CD8-positive, alpha-beta memory T cell (primary cell): Measurements from ENCODE around the gene MRPS18B. TPM values are rescaled to one million over a fixed set of nuclear protein-coding genes. Genes with fewer than 3 reads are reported as not detected.

ENCODE experiments used
- CTCF ChIA-PET: fragments of 350-600 bp; sonication (Branson Sonifier 250); formaldehyde crosslinking; loops from one replicate; lab custom pipeline; 2021; ENCODE audit warnings: antibody characterized with exemption; lab: Charles Lee
- POLR2A ChIA-PET: fragments of 350-600 bp; sonication (Branson Sonifier 250); formaldehyde crosslinking; loops from one replicate; lab custom pipeline; 2021; ENCODE audit warnings: antibody characterized with exemption; lab: Charles Lee
- DNase-seq, 5 donors: peaks; one replicate each; pipeline versions ENCODE4 v3.0.0 to v3.0.0-alpha.2; 2020 to 2022; ENCODE audit warnings: mixed read lengths in 1 of 5
- H3K27ac ChIP-seq: one replicate; pipeline ENCODE4 v1.7.0; 2013; ENCODE audit warnings: low read depth, mild to moderate bottlenecking, low read length, moderate library complexity
- H3K27me3 ChIP-seq: 2 replicates; pipeline ENCODE4 v1.7.0; 2013; ENCODE audit warnings: low read length, mild to moderate bottlenecking; ENCODE audit not compliant: insufficient read depth, poor library complexity, severe bottlenecking
- H3K36me3 ChIP-seq: 2 replicates; pipeline ENCODE4 v1.7.0; 2013; ENCODE audit warnings: mild to moderate bottlenecking, low read length, moderate library complexity; ENCODE audit not compliant: insufficient read depth
- H3K4me1 ChIP-seq: 2 replicates; pipeline ENCODE4 v1.7.0; 2013; ENCODE audit warnings: mild to moderate bottlenecking, low read length, moderate library complexity; ENCODE audit not compliant: insufficient read depth
- H3K4me3 ChIP-seq: 2 replicates; pipeline ENCODE4 v1.7.0; 2013; ENCODE audit warnings: mild to moderate bottlenecking, low read length
- H3K9me3 ChIP-seq: 2 replicates; pipeline ENCODE4 v1.7.0; 2013; ENCODE audit warnings: mild to moderate bottlenecking, low read length
- H3K27ac Mint-ChIP-seq, 8 donors: one replicate each; pipeline ENCODE4 v1.8.0; 2020 to 2021; ENCODE audit warnings: mixed read lengths in 8 of 8, mild to moderate bottlenecking in 6 of 8, inconsistent platforms in 3 of 8, moderate library complexity in 3 of 8
- H3K27me3 Mint-ChIP-seq, 2 donors: one replicate each; pipeline ENCODE4 v1.8.0; 2020 to 2021; ENCODE audit warnings: mixed read lengths in 2 of 2, mild to moderate bottlenecking in 1 of 2, moderate library complexity in 1 of 2
- H3K36me3 Mint-ChIP-seq, 3 donors: one replicate each; pipeline ENCODE4 v1.8.0; 2020 to 2021; ENCODE audit warnings: mixed read lengths in 3 of 3, inconsistent platforms in 1 of 3, mild to moderate bottlenecking in 1 of 3
- H3K4me1 Mint-ChIP-seq, 3 donors: one replicate each; pipeline ENCODE4 v1.8.0; 2020 to 2021; ENCODE audit warnings: mixed read lengths in 3 of 3, inconsistent platforms in 1 of 3, mild to moderate bottlenecking in 1 of 3
- H3K4me3 Mint-ChIP-seq, 7 donors: one replicate each; pipeline ENCODE4 v1.8.0; 2020 to 2021; ENCODE audit warnings: mixed read lengths in 7 of 7, mild to moderate bottlenecking in 6 of 7, moderate library complexity in 4 of 7, inconsistent platforms in 2 of 7
- H3K9me3 Mint-ChIP-seq, 5 donors: one replicate each; pipeline ENCODE4 v1.8.0; 2020 to 2022; ENCODE audit warnings: mixed read lengths in 5 of 5, mild to moderate bottlenecking in 3 of 5, moderate library complexity in 2 of 5, inconsistent platforms in 1 of 5
- polyA plus RNA-seq: library from polyadenylated mRNA; unstranded; fragments of 300-500 nt; fragmentation: Illumina TruSeq; gene quantifications from one replicate; pipeline ENCODE4 v1.2.3, GENCODE V29; 2021
- total RNA-seq, 2 experiments: library from RNA; stranded (reverse); gene quantifications; one replicate each; pipeline ENCODE4 v1.2.3, GENCODE V29; 2021

MRPS18B gene
- total and polyA plus RNA-seq, 3 experiments from 2014 or later = 102 to 113 (median 103) TPM

GRCh38 chr6:30640481-30640880 is 22.8 kb downstream of the MRPS18B start:
- POLR2A ChIA-PET = no interaction called here
- Histone ChIP-seq H3K4me3 (no peak overlapping the region), H3K27me3 (no peaks in the 10 kb centered on the region), H3K27ac (no peak overlapping the region), H3K9me3 (no peaks in the 10 kb centered on the region), H3K4me1 (peaks cover 16% of the 10 kb centered on the region), H3K36me3 (no peaks in the 10 kb centered on the region)
- no peak for DNase-seq
- H3K4me3 Mint-ChIP-seq = no peak overlapping the region
- no peaks in the 10 kb centered on the region for H3K9me3 Mint-ChIP-seq
- no peaks in the 10 kb centered on the region for H3K27me3 Mint-ChIP-seq
- peak overlapping the region in 1 of 8 donors; percentile 69 for H3K27ac Mint-ChIP-seq
- H3K36me3 Mint-ChIP-seq = peaks cover 0 to 46% (median 16%) of the 10 kb centered on the region in 3 donors
- peaks cover 9 to 17% (median 12%) of the 10 kb centered on the region in 3 donors for H3K4me1 Mint-ChIP-seq
- CTCF ChIA-PET = interaction anchor here (1.4 to 1.6 kb wide), 3 partner anchors 15 to 187 kb away, joined by 3 read pairs; no protein-coding TSS in a partner anchor

- Histone ChIP-seq H3K36me3 (no peaks in the 10 kb centered on the region), H3K9me3 (no peaks in the 10 kb centered on the region), H3K27ac (no peak overlapping the region), H3K4me3 (no peak overlapping the region), H3K27me3 (no peaks in the 10 kb centered on the region), H3K4me1 (peaks cover 19% of the 10 kb centered on the region)
- Mint-ChIP-seq H3K9me3 (no peaks in the 10 kb centered on the region), H3K36me3 (peaks cover 0 to 43% (median 11%) of the 10 kb centered on the region in 3 donors), H3K4me1 (peaks cover 14 to 19% (median 18%) of the 10 kb centered on the region in 3 donors), H3K4me3 (peak overlapping the region in 1 of 7 donors; percentile 16), H3K27me3 (no peaks in the 10 kb centered on the region), H3K27ac (peak overlapping the region in 4 of 8 donors; percentile 13 to 61 (median 19))
- peak in 1 of 5 donors; percentile 33 for DNase-seq
- ChIA-PET POLR2A (interaction anchor here (0.5 to 1.1 kb wide), 2 partner anchors 26 to 149 kb away, joined by 3 to 11 read pairs; no protein-coding TSS in a partner anchor), CTCF (interaction anchor here (1.2 to 1.6 kb wide), 4 partner anchors 15 to 187 kb away, joined by 3 to 6 read pairs (median 3); no protein-coding TSS in a partner anchor)
These were observed 23.4 kb downstream of the MRPS18B start for GRCh38 chr6:30641048-30641447.

- H3K4me3 Mint-ChIP-seq = no peak overlapping the region
- no peaks in the 10 kb centered on the region for H3K27me3 Mint-ChIP-seq
- H3K9me3 Mint-ChIP-seq = no peaks in the 10 kb centered on the region
- ChIA-PET POLR2A (no interaction called here), CTCF (interaction anchor here (1.4 to 1.6 kb wide), 2 partner anchors 18 to 87 kb away, joined by 4 to 6 read pairs; no protein-coding TSS in a partner anchor)
- no peak for DNase-seq
- Histone ChIP-seq H3K27ac (no peak overlapping the region), H3K9me3 (no peaks in the 10 kb centered on the region), H3K4me1 (peaks cover 33% of the 10 kb centered on the region), H3K4me3 (no peak overlapping the region), H3K27me3 (no peaks in the 10 kb centered on the region), H3K36me3 (no peaks in the 10 kb centered on the region)
- H3K36me3 Mint-ChIP-seq = peaks cover 0 to 46% (median 11%) of the 10 kb centered on the region in 3 donors
- peak overlapping the region in 4 of 8 donors; percentile 22 to 84 (median 42) for H3K27ac Mint-ChIP-seq
- H3K4me1 Mint-ChIP-seq = peaks cover 28 to 35% (median 35%) of the 10 kb centered on the region in 3 donors
These were observed 26.0 kb downstream of the MRPS18B start for GRCh38 chr6:30643656-30644055.

- H3K4me1 ChIP-seq = peaks cover 33% of the 10 kb centered on the region
- H3K27me3 ChIP-seq = no peaks in the 10 kb centered on the region
- no peak overlapping the region for H3K4me3 ChIP-seq
- H3K4me3 Mint-ChIP-seq = no peak overlapping the region
- ChIA-PET POLR2A (no interaction called here), CTCF (interaction anchor here (1.4 to 1.6 kb wide), 2 partner anchors 19 to 86 kb away, joined by 4 to 6 read pairs; no protein-coding TSS in a partner anchor)
- no peak for DNase-seq
- peaks cover 0 to 47% (median 11%) of the 10 kb centered on the region in 3 donors for H3K36me3 Mint-ChIP-seq
- H3K36me3 ChIP-seq = no peaks in the 10 kb centered on the region
- no peaks in the 10 kb centered on the region for H3K9me3 ChIP-seq
- no peak overlapping the region for H3K27ac ChIP-seq
- peaks cover 28 to 38% (median 35%) of the 10 kb centered on the region in 3 donors for H3K4me1 Mint-ChIP-seq
- H3K9me3 Mint-ChIP-seq = no peaks in the 10 kb centered on the region
- no peaks in the 10 kb centered on the region for H3K27me3 Mint-ChIP-seq
- peak overlapping the region in 4 of 8 donors; percentile 32 to 94 (median 77) for H3K27ac Mint-ChIP-seq
These were observed 27.1 kb downstream of the MRPS18B start for GRCh38 chr6:30644769-30645168.

- H3K4me1 ChIP-seq = peaks cover 22% of the 10 kb centered on the region
- no peaks in the 10 kb centered on the region for H3K36me3 ChIP-seq
- no peaks in the 10 kb centered on the region for H3K27me3 Mint-ChIP-seq
- no peaks in the 10 kb centered on the region for H3K9me3 ChIP-seq
- peaks cover 27 to 35% (median 33%) of the 10 kb centered on the region in 3 donors for H3K4me1 Mint-ChIP-seq
- ChIA-PET CTCF (interaction anchor here (1.6 to 1.7 kb wide), 2 partner anchors 33 to 85 kb away, joined by 4 to 5 read pairs; no protein-coding TSS in a partner anchor), POLR2A (interaction anchor here (1.2 kb wide), 1 partner anchor 115 kb away, joined by 4 read pairs; no protein-coding TSS in a partner anchor)
- H3K27ac ChIP-seq = peak overlapping the region; percentile 10
- no peaks in the 10 kb centered on the region for H3K9me3 Mint-ChIP-seq
- peaks cover 0 to 45% (median 13%) of the 10 kb centered on the region in 3 donors for H3K36me3 Mint-ChIP-seq
- DNase-seq = no peak
- H3K4me3 ChIP-seq = no peak overlapping the region
- H3K4me3 Mint-ChIP-seq = peak overlapping the region in 4 of 7 donors; percentile 38 to 92 (median 89)
- no peaks in the 10 kb centered on the region for H3K27me3 ChIP-seq
- peak overlapping the region in 7 of 8 donors; percentile 25 to 96 (median 90) for H3K27ac Mint-ChIP-seq
These were observed 28.3 kb downstream of the MRPS18B start for GRCh38 chr6:30645989-30646388.

GRCh38 chr6:30646450-30647241 is 29.0 kb downstream of the MRPS18B start, which contains the start of gene C6orf136:
Gene C6orf136 (plus strand): TSS chr6:30647133. CDS start chr6:30647232, 99 bp downstream.
- Mint-ChIP-seq H3K9me3 (no peaks in the 10 kb centered on the region), H3K27ac (peak within 1 kb of the TSS; percentile 84 to 96 (median 94)), H3K4me3 (peak within 1 kb of the TSS; percentile 84 to 95 (median 89)), H3K4me1 (peaks cover 23 to 31% (median 27%) of the 10 kb centered on the region in 3 donors), H3K36me3 (peaks cover 0 to 46% (median 12%) of the 10 kb centered on the region in 3 donors), H3K27me3 (no peaks in the 10 kb centered on the region)
- peak; percentile 90 to 97 (median 90) for DNase-seq
- ChIA-PET CTCF (interaction anchor here (1.0 to 1.7 kb wide), 3 partner anchors 32 to 84 kb away, joined by 3 to 5 read pairs (median 4); no protein-coding TSS in a partner anchor), POLR2A (interaction anchor here (0.6 to 1.2 kb wide), 6 partner anchors 70 to 1057 kb away, joined by 3 to 4 read pairs (median 4); partner anchors contain the start of gene MDC1)
- H3K4me3 ChIP-seq = peak within 1 kb of the TSS; percentile 61
- H3K27ac ChIP-seq = peak within 1 kb of the TSS; percentile 86
- peaks cover 18% of the 10 kb centered on the region for H3K4me1 ChIP-seq
- peaks cover 1% of the 10 kb centered on the region for H3K36me3 ChIP-seq
- no peaks in the 10 kb centered on the region for H3K27me3 ChIP-seq
- H3K9me3 ChIP-seq = no peaks in the 10 kb centered on the region

- Mint-ChIP-seq H3K4me1 (peaks cover 23 to 31% (median 24%) of the 10 kb centered on the region in 3 donors), H3K27me3 (no peaks in the 10 kb centered on the region), H3K27ac (peak overlapping the region; percentile 84 to 96 (median 94)), H3K9me3 (no peaks in the 10 kb centered on the region), H3K36me3 (peaks cover 0 to 50% (median 15%) of the 10 kb centered on the region in 3 donors), H3K4me3 (peak overlapping the region; percentile 84 to 95 (median 89))
- H3K4me3 ChIP-seq = peak overlapping the region; percentile 61
- ChIA-PET POLR2A (interaction anchor here (0.6 to 0.9 kb wide), 4 partner anchors 32 to 175 kb away, joined by 3 to 4 read pairs (median 4); no protein-coding TSS in a partner anchor), CTCF (interaction anchor here (1.0 to 1.6 kb wide), 2 partner anchors 75 to 83 kb away, joined by 3 to 4 read pairs; no protein-coding TSS in a partner anchor)
- peak overlapping the region; percentile 86 for H3K27ac ChIP-seq
- H3K36me3 ChIP-seq = peaks cover 9% of the 10 kb centered on the region
- peak; percentile 61 to 83 (median 64) for DNase-seq
- peaks cover 18% of the 10 kb centered on the region for H3K4me1 ChIP-seq
- no peaks in the 10 kb centered on the region for H3K9me3 ChIP-seq
- no peaks in the 10 kb centered on the region for H3K27me3 ChIP-seq
These were observed 29.8 kb downstream of the MRPS18B start for GRCh38 chr6:30647242-30648116.
